HG03139 (cell line): ENCODE data around the gene TEX11.

ENCODE experiments used
- ATAC-seq: cut with Tn5 transposase; IDR thresholded peaks from one replicate; pipeline ENCODE4 v1.9.1; 2021; ENCODE audit not compliant: unreplicated experiment

Gene TEX11

GRCh38 chrX:70500826-70501225 is 407.7 kb downstream of the TEX11 start:
- no peak for ATAC-seq

DNA sequence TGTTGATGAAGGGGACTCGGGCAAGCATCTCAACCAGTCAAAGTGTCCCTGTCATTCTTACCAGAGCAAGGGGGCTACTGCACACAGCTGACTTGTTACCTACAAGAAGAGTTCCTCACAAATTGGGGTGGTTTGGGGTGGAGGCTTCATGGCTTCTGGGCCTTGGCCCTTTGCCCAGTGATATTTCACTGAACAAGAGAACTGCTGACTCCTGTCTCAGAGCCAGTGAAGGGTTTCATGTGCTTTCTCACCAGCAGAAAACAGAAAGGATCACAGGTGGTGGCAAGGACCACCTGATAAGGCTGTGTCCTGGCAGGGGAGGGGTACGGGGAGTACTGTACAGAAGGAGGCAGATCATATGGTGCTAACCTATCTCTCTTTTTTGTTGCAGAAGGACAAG is 410.4 kb downstream of the TEX11 start:
- ATAC-seq, result no peak

GRCh38 chrX:70497026-70497425 is 411.5 kb downstream of the TEX11 start:
- no peak for ATAC-seq

GRCh38 chrX:70496491-70496890 is 412.0 kb downstream of the TEX11 start:
- no peak for ATAC-seq

DNA sequence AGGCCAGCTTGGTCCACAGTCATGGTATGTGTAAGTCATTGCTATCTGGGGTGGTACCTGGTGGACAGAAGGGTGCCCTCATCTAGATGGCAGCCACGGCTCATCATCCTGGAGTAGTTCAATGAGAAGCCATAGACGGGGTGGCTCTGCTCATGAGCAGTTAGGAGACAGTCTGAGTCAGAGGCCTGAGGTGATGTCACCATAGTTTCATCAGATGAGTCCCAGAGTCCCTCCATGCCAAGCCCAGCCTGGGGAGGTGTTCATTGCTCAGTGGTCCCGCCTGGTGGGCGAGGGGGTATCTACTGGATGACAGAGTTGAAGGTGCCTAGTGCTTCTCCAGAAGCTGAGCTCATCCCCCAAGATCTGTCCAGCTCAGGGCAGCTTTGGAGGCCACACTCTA is 414.1 kb downstream of the TEX11 start:
- no peak for ATAC-seq

DNA sequence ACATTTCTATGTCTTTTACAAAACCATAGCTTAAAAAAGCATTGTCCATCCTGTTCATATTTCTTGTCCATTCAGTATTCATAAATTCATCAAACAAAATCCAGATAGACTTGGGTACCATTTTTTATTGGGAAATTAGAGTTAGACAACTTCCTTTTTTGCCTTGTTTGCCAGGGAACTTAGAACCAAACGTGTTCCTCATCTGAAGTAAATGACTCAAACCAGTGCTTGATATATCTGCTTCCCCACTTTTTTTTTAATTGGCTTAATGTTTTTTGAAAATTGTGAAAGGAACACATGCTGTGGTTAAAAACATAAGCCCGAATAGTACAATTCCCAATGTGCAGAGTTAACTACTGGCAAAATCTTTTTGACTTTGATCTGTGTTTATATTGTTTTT is 419.7 kb downstream of the TEX11 start:
- no peak for ATAC-seq

DNA sequence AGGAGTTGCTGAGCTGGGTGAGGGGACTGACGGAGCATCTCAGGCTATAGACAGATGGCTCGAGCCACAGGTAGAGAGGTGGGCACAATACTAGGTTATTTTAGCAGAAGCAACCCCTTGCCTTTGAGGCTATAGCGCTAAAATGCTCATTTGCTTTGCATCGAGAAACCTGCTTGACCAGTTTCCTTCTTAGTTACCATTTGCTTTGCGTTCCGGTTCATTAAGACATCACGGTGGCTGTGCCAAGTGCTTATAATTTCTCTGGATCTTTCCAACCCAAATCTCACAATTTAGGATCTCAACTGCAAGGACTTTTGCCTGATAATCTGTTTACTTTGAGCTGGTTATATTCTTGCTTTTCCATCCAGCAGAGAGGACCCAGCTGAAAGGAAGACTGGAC is 423.0 kb downstream of the TEX11 start:
- ATAC-seq, result no peak

GRCh38 chrX:70482300-70482699 is 426.2 kb downstream of the TEX11 start:
- no peak for ATAC-seq

DNA sequence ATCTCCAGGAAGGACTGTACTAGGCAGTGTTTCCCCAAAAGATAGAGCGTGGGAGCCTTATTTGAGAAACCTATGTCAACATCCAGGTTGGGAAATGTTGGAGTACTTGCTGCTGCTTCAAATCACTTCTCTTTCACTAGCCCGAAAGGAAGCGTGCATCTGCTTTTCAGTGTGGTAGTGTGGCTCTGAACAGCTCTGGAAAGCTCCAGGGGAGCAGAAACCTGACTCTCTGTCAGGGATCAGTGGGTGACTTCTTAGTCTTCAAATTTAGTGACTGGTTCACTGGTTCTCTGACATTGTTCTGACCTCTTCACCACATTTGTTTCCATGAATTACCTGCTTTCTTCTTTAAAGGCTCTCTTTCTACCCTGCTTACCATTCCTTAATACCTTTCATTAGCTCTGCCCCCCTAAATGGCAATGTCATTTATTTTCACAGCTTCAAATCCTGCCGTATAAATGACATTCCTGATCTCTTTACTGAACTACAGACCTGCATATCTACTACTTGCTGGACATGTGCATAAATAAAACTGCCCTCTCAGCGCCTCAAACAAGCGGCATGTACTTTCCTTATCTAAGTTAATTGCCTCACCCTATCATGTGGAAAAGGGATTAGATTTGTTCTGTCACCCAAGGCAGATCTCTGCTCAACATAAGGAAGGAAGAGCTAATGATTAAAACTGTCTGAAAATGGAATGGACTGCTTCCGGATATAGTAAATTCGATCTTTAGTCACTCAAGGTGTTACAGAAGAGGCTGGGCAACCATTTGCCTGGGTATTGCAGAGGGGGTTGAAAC is 426.8 kb downstream of the TEX11 start:
- no peak for ATAC-seq

DNA sequence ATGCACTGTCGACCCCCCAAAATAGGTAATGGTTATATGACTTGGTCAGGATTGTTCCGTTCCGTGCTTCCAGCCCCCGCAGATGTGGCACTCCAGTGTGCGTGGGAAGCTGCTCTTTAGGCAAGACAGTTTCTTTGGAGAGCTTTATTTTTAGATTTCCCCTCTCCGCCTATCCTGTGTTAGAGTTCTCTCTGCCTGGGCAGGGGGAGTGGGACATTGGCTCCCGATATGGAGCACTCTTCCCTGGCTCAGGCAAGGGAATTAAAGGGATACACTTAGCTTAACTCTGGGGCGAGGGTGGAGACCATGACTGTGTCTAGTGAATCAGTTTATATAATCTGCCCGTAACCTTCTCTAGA is 427.9 kb downstream of the TEX11 start:
- ATAC-seq, result no peak

DNA sequence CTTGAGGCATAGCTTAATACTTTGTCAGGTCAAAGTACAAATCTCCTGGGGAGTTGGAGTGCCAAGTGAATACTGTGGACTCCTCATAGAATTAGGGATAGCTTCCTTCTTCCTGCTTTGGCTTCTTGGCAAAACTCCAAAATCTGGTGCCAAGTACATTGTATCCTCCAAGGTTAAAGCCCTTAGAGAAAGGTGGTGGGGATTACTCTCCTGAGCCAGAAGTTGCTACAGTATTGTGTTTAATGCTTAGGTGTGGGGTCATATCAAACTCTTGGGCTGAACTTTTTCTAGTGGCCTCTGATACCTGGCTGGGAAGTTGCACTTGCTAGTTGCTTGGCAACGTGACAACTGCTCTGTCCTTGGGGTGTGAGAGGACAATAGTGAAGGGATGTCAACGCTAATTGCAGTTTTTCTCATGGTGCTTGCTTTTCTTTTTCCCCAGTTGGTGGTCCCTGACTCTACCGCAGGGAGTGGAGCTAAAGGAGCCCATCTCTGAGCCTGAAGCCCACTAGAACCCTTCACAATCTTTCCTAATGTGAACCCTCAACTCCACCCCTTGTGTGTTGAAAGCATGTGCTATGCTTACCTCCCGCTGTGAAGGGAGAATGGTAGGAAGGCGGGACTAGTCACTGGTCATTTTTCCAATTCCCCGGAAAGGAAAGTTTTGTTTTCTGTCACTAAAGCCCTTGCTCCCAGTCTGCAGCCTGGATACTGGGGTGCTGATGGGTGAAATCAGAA is 428.4 kb downstream of the TEX11 start:
- no peak for ATAC-seq

- no peak for ATAC-seq
Observed at GRCh38 chrX:70479247-70479921, 429.1 kb downstream of the TEX11 start.
